GM19467 (cell line): ENCODE results near the gene KRT34.

Source experiments
- ATAC-seq: cut with Tn5 transposase; IDR thresholded peaks from one replicate; pipeline ENCODE4 v1.9.1; 2021; ENCODE audit warnings: mild to moderate bottlenecking, moderate library complexity; ENCODE audit not compliant: unreplicated experiment

The KRT34 gene

GRCh38 chr17:41333836-41334235, 48.3 kb downstream of the KRT34 start:
- ATAC-seq, result no peak

- no peak for ATAC-seq
Measured at GRCh38 chr17:41333098-41333497, 49.0 kb downstream of the KRT34 start.

GRCh38 chr17:41332239-41332638, 49.9 kb downstream of the KRT34 start:
- no peak for ATAC-seq

GRCh38 chr17:41331606-41332005, 50.5 kb downstream of the KRT34 start:
- ATAC-seq, result no peak

GRCh38 chr17:41329279-41329948, 52.7 kb downstream of the KRT34 start:
- no peak for ATAC-seq

GRCh38 chr17:41328207-41328606, 53.9 kb downstream of the KRT34 start:
- ATAC-seq, result no peak
